Neural cell (in vitro differentiated cells): ENCODE results near the gene GAL3ST3. TPM values are rescaled to one million over a fixed set of nuclear protein-coding genes. Genes with fewer than 3 reads are reported as not detected.
"Not testable (repeated sequence)": the region's sequence is repeated elsewhere in the genome, so short reads cannot be mapped to it uniquely, and the experiment has no call there.

ENCODE experiments used
- H2AFZ ChIP-seq: fragments of 200-600, 300-800 bp; sonication (generic), shearing (Covaris generic); 2 replicates; pipeline ENCODE4 v1.6.0; 2014; ENCODE audit warnings: low read depth, mild to moderate bottlenecking, antibody characterized with exemption, low read length, moderate library complexity
- H3F3A ChIP-seq: fragments of 200-600 bp; shearing (Covaris generic); 2 replicates; pipeline ENCODE4 v1.6.1; 2016; ENCODE audit warnings: mild to moderate bottlenecking, moderate library complexity, mixed read lengths, antibody characterized with exemption, low read length; ENCODE audit not compliant: insufficient read depth, poor library complexity, severe bottlenecking
- H3K27ac ChIP-seq: fragments of 200-600, 300-800 bp; sonication (generic), shearing (Covaris generic); 2 replicates; pipeline ENCODE4 v1.5.1; 2014; ENCODE audit warnings: mild to moderate bottlenecking, low read length, moderate library complexity
- H3K27me3 ChIP-seq: fragments of 300-800, 200-600 bp; sonication (generic), shearing (Covaris generic); 2 replicates; pipeline ENCODE4 v1.6.0; 2014; ENCODE audit warnings: mild to moderate bottlenecking, low read depth, low read length, moderate library complexity; ENCODE audit not compliant: insufficient read depth
- H3K36me3 ChIP-seq: fragments of 300-800, 200-600 bp; sonication (generic), shearing (Covaris generic); 2 replicates; pipeline ENCODE4 v1.5.1; 2014; ENCODE audit warnings: mild to moderate bottlenecking, antibody characterized with exemption, low read length, moderate library complexity; ENCODE audit not compliant: insufficient read depth
- H3K4me2 ChIP-seq: fragments of 300-800, 200-600 bp; sonication (generic), shearing (Covaris generic); 2 replicates; pipeline ENCODE4 v1.6.0; 2014; ENCODE audit warnings: mild to moderate bottlenecking, low read length
- H3K4me3 ChIP-seq: fragments of 300-800, 200-600 bp; sonication (generic), shearing (Covaris generic); 2 replicates; pipeline ENCODE4 v1.5.1; 2014; ENCODE audit warnings: mild to moderate bottlenecking, low read length, moderate library complexity
- H3K79me2 ChIP-seq: fragments of 200-600 bp; shearing (Covaris generic); replicated peaks from 2 replicates; pipeline ENCODE4 v1.6.0; 2014; ENCODE audit warnings: mild to moderate bottlenecking, low read length, moderate library complexity; ENCODE audit not compliant: insufficient read depth
- H3K9ac ChIP-seq: fragments of 300-800, 200-600 bp; sonication (generic), shearing (Covaris generic); 2 replicates; pipeline ENCODE4 v1.6.1; 2016; ENCODE audit warnings: mild to moderate bottlenecking, low read length, mixed read lengths
- H3K9me2 ChIP-seq: fragments of 200-600 bp; shearing (Covaris generic); 2 replicates; pipeline ENCODE4 v1.6.1; 2016; ENCODE audit warnings: mild to moderate bottlenecking, low read length, mixed read lengths; ENCODE audit not compliant: insufficient read depth
- H3K9me3 ChIP-seq: fragments of 200-600, 300-800 bp; sonication (generic), shearing (Covaris generic); 2 replicates; pipeline ENCODE4 v1.6.1; 2016; ENCODE audit warnings: mild to moderate bottlenecking, mixed run types, low read length, moderate library complexity, mixed read lengths
- H4K20me1 ChIP-seq: fragments of 200-600 bp; shearing (Covaris generic); 2 replicates; pipeline ENCODE4 v1.6.1; 2016; ENCODE audit warnings: mild to moderate bottlenecking, mixed run types; ENCODE audit not compliant: insufficient read depth
- EP300 ChIP-seq: fragments of 450-650 bp; conservative IDR thresholded peaks from 2 replicates; pipeline ENCODE4 v1.6.1; 2014; ENCODE audit warnings: antibody characterized with exemption, mild to moderate bottlenecking, moderate library complexity; ENCODE audit not compliant: poor library complexity, severe bottlenecking
- EZH2 ChIP-seq: fragments of 200-600, 300-800 bp; shearing (Covaris generic), sonication (generic); IDR thresholded peaks from 2 replicates; pipeline ENCODE4 v1.6.1; 2014; ENCODE audit warnings: antibody characterized with exemption, low read length, borderline replicate concordance, mild to moderate bottlenecking; ENCODE audit not compliant: insufficient read depth, poor library complexity, severe bottlenecking
- MXI1 ChIP-seq: fragments of 450-650 bp; conservative IDR thresholded peaks from 2 replicates; pipeline ENCODE4 v1.6.1; 2014; ENCODE audit warnings: antibody characterized with exemption, mild to moderate bottlenecking; ENCODE audit not compliant: poor library complexity, severe bottlenecking
- POLR2AphosphoS5 ChIP-seq: IDR thresholded peaks from 2 replicates; pipeline ENCODE4 v1.6.1; 2012
- RAD21 ChIP-seq: fragments of 450-650 bp; conservative IDR thresholded peaks from 2 replicates; pipeline ENCODE4 v1.6.1; 2014; ENCODE audit warnings: antibody characterized with exemption, mild to moderate bottlenecking, moderate library complexity
- SMC3 ChIP-seq: fragments of 450-650 bp; conservative IDR thresholded peaks from 2 replicates; pipeline ENCODE4 v1.6.1; 2014; ENCODE audit warnings: antibody characterized with exemption, mild to moderate bottlenecking, moderate library complexity; ENCODE audit not compliant: poor library complexity
- TAF1 ChIP-seq: IDR thresholded peaks from 2 replicates; pipeline ENCODE4 v1.6.1; 2012; ENCODE audit warnings: low read depth
- polyA plus RNA-seq: library from polyadenylated mRNA; depleted of rRNA; stranded (reverse); fragments of >200 nt; gene quantifications from 2 replicates; pipeline ENCODE4 v1.2.3, GENCODE V29; 2014
- TF ChIP-seq, protein P1 (sequence below): IDR thresholded peaks from 2 replicates; pipeline ENCODE4 v1.6.1; 2012; ENCODE audit warnings: borderline replicate concordance
- TF ChIP-seq, protein P2 (sequence below): fragments of 450-650 bp; IDR thresholded peaks from 2 replicates; pipeline ENCODE4 v1.5.1; 2014; ENCODE audit warnings: antibody characterized with exemption, mild to moderate bottlenecking, moderate library complexity; ENCODE audit not compliant: poor library complexity, severe bottlenecking

Gene GAL3ST3
- polyA plus RNA-seq, 1 donor from 2014 or later, result 17.2 TPM

DNA sequence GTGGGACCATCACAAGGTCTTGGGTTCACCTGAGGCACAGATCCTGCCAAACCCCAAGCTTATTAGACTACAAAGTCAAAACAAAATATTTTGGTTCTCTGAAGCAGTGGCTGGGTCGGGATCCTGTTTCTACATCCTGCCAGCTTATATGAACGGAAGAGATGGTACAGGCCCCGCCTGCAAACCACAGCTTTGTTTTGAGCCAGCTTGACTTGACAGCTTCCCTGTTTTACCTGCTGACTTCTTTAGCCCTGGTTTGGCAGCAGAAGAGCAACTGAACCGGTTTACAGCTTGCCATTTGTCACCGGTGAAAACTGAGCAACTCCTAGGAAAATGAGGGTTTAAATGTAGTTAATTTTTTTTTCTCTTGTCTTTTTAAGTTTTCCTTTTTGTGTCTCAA, 32.5 kb upstream of the GAL3ST3 start:
- no peaks in the 10 kb centered on the region for H3K9me2 ChIP-seq
- H3K4me3 ChIP-seq, result no peak overlapping the region
- no peaks in the 10 kb centered on the region for H3K36me3 ChIP-seq
- H3K9ac ChIP-seq, result no peak overlapping the region
- H3K4me2 ChIP-seq, result no peak overlapping the region
- H3K79me2 ChIP-seq, result peaks cover 8% of the 10 kb centered on the region
- no peaks in the 10 kb centered on the region for H3K9me3 ChIP-seq
- no peak overlapping the region for H3K27ac ChIP-seq
- no peak overlapping the region for H2AFZ ChIP-seq
- TF ChIP-seq, protein P1, sequence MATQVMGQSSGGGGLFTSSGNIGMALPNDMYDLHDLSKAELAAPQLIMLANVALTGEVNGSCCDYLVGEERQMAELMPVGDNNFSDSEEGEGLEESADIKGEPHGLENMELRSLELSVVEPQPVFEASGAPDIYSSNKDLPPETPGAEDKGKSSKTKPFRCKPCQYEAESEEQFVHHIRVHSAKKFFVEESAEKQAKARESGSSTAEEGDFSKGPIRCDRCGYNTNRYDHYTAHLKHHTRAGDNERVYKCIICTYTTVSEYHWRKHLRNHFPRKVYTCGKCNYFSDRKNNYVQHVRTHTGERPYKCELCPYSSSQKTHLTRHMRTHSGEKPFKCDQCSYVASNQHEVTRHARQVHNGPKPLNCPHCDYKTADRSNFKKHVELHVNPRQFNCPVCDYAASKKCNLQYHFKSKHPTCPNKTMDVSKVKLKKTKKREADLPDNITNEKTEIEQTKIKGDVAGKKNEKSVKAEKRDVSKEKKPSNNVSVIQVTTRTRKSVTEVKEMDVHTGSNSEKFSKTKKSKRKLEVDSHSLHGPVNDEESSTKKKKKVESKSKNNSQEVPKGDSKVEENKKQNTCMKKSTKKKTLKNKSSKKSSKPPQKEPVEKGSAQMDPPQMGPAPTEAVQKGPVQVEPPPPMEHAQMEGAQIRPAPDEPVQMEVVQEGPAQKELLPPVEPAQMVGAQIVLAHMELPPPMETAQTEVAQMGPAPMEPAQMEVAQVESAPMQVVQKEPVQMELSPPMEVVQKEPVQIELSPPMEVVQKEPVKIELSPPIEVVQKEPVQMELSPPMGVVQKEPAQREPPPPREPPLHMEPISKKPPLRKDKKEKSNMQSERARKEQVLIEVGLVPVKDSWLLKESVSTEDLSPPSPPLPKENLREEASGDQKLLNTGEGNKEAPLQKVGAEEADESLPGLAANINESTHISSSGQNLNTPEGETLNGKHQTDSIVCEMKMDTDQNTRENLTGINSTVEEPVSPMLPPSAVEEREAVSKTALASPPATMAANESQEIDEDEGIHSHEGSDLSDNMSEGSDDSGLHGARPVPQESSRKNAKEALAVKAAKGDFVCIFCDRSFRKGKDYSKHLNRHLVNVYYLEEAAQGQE, result no peak
- no peak for TF ChIP-seq EP300
- no peaks in the 10 kb centered on the region for H3F3A ChIP-seq
- H3K27me3 ChIP-seq, result no peaks in the 10 kb centered on the region
- no peaks in the 10 kb centered on the region for H4K20me1 ChIP-seq

DNA sequence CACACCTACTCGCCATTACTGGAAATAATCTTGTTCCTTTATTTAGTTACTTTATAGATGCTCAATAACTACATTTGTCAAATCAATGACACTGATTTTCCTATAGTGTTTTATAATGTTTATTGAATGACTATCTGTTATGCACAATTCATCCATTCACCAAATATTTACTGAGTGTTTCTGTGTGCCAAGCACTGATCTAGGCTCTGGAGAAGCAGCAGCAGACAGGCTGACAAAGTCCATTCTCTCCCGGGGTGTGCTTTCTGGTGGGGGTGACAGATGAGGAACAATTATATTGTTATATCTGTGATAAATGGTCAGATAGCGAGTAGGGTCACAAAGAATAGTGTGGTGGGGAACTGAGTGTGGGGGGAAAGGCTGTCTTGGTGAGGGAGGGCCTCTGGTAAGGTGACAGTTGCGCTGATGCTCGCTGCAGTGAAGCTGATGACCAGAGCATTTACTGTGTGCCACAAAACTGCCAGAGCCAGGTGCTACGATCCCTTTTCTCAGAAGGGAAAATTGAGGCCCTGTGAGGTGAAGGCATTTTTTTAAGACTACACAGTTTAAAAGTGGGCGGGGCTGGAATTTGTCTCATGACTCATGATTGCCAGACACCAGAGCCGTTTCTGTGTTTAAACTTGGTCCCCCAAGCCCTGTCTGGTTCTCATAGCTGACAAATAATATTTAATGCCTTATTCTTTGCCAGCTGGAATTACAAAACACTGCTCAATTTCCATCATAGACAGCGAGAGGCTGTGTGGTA, 31.3 kb upstream of the GAL3ST3 start:
- Histone ChIP-seq H2AFZ (no peak overlapping the region), H3K36me3 (no peaks in the 10 kb centered on the region), H3K79me2 (peaks cover 7% of the 10 kb centered on the region), H3K27me3 (no peaks in the 10 kb centered on the region), H3K9me2 (no peaks in the 10 kb centered on the region), H3K4me3 (no peak overlapping the region), H3K9ac (no peak overlapping the region), H3F3A (no peaks in the 10 kb centered on the region), H4K20me1 (no peaks in the 10 kb centered on the region), H3K9me3 (no peaks in the 10 kb centered on the region), H3K4me2 (no peak overlapping the region), H3K27ac (no peak overlapping the region)
- TF ChIP-seq, protein P2, sequence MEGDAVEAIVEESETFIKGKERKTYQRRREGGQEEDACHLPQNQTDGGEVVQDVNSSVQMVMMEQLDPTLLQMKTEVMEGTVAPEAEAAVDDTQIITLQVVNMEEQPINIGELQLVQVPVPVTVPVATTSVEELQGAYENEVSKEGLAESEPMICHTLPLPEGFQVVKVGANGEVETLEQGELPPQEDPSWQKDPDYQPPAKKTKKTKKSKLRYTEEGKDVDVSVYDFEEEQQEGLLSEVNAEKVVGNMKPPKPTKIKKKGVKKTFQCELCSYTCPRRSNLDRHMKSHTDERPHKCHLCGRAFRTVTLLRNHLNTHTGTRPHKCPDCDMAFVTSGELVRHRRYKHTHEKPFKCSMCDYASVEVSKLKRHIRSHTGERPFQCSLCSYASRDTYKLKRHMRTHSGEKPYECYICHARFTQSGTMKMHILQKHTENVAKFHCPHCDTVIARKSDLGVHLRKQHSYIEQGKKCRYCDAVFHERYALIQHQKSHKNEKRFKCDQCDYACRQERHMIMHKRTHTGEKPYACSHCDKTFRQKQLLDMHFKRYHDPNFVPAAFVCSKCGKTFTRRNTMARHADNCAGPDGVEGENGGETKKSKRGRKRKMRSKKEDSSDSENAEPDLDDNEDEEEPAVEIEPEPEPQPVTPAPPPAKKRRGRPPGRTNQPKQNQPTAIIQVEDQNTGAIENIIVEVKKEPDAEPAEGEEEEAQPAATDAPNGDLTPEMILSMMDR, result no peak
- TF ChIP-seq EP300 (no peak), EZH2 (no peak), MXI1 (no peak), RAD21 (no peak), POLR2AphosphoS5 (no peak), SMC3 (no peak), TAF1 (no peak)
- TF ChIP-seq, protein P1, result no peak

DNA sequence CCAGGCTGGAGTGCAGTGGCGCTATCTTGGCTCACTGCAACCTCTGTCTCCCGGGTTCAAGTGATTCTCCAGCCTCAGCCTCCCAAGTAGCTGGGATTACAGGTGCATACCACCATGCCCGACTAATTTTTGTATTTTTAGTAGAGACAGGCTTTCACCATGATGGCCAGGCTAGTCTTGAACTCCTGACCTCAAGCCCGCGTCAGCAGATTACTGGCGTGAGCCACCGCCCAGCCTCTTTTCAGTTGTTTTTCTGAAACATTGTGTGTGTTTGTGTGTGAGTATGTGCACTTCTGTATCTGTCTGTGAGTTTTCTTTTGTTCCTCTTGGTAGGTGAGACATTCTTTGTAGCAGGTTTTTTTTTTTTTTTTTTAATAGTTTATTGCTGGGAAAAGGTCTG, 30.0 kb upstream of the GAL3ST3 start:
- not testable (repeated sequence) for H3K79me2 ChIP-seq, H3K9me3 ChIP-seq, H3K4me2 ChIP-seq, H3K9me2 ChIP-seq, H3K4me3 ChIP-seq, H3K27ac ChIP-seq, H3F3A ChIP-seq, H4K20me1 ChIP-seq, H3K36me3 ChIP-seq, H3K27me3 ChIP-seq, H3K9ac ChIP-seq, H2AFZ ChIP-seq
